GM12864 (cell line): ENCODE measurements around the gene TARBP2.
"Not testable (repeated sequence)": the region's sequence is repeated elsewhere in the genome, so short reads cannot be mapped to it uniquely, and the experiment has no call there.

Experiments used
- DNase-seq: peaks from one replicate; pipeline ENCODE4 v3.0.0-alpha.2; 2011; ENCODE audit warnings: low read depth
- H3K4me3 ChIP-seq: 2 replicates; pipeline ENCODE4 v1.5.1; 2011; ENCODE audit warnings: mild to moderate bottlenecking, low read depth, low read length, control low read depth
- CTCF ChIP-seq: IDR thresholded peaks from 2 replicates; pipeline ENCODE4 v1.5.1; 2011; ENCODE audit warnings: low read depth, mild to moderate bottlenecking, moderate library complexity, low read length, control low read depth, inconsistent platforms; ENCODE audit errors: missing control alignments

TARBP2 gene

GRCh38 chr12:53474077-53474476, 27.0 kb upstream of the TARBP2 start:
- TF ChIP-seq CTCF: no peak
- no peak for DNase-seq
- no peak overlapping the region for H3K4me3 ChIP-seq

- TF ChIP-seq CTCF: no peak
- no peak overlapping the region for H3K4me3 ChIP-seq
- DNase-seq: no peak
These were observed 26.3 kb upstream of the TARBP2 start for GRCh38 chr12:53474819-53475218.

GRCh38 chr12:53476769-53477209, 24.3 kb upstream of the TARBP2 start:
- no peak overlapping the region for H3K4me3 ChIP-seq
- peak; percentile 27 for TF ChIP-seq CTCF
- DNase-seq: no peak

GRCh38 chr12:53478865-53479264, 22.2 kb upstream of the TARBP2 start:
- TF ChIP-seq CTCF: no peak
- H3K4me3 ChIP-seq: no peak overlapping the region
- DNase-seq: no peak

GRCh38 chr12:53479331-53479730, 21.8 kb upstream of the TARBP2 start:
- no peak for DNase-seq
- TF ChIP-seq CTCF: no peak
- no peak overlapping the region for H3K4me3 ChIP-seq

- no peak for DNase-seq
- H3K4me3 ChIP-seq: no peak overlapping the region
- no peak for TF ChIP-seq CTCF
These were observed 20.3 kb upstream of the TARBP2 start for GRCh38 chr12:53480491-53481442.

GRCh38 chr12:53481458-53481857, 19.6 kb upstream of the TARBP2 start:
- not testable (repeated sequence) for DNase-seq, H3K4me3 ChIP-seq
